ENCODE data around the gene PDE3B. TPM values are rescaled to one million over a fixed set of nuclear protein-coding genes. Genes with fewer than 3 reads are reported as not detected.

The PDE3B gene
- total and polyA plus RNA-seq, 11 donors, result 2.4 to 17.0 (median 10.0) TPM

DNA sequence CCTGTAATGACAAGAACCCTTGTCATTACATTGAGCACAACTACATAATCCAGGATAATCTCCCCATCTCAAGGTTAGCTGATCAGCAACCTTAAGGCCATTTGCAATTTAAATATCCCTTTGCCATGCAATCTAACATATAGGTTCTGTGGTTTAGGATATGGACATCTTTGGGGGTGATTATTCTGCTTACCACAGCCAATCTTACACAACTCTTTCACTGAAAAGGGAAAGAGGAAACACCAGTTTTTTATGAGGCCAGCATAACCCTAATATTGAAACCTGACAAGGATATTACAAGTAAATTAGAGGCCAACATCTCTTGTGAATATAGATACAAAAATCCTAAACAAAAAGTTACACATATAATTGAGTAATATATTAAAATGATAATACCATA is 169.9 kb downstream of the PDE3B start:
- no peak for ATAC-seq
- peaks cover 0 to 6% (median 0%) of the 10 kb centered on the region in 9 donors for H3K36me3 ChIP-seq
- no peak for DNase-seq

DNA sequence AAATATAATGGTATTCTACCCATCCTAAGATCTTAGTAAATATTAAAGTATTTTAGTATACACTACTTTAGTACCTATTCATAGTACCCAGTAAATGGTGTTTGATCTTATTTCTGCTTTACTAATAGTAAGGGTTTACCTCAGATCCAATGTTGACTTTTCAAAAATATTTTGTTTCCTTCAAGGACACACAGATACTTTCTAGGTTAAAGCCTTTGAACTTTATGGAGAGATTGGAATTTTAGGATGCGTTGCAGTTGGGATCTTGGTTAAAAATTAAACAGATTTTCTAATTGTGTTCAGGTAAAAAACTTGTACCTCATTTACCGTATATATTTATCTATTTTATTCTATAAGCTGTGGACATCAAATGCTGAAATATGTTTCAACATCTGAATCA is 175.2 kb downstream of the PDE3B start:
- 96 to 97% (median 96%) methylated on average over 2 of the region's 2 CpGs for WGBS, 4 donors
- no peaks in the 10 kb centered on the region for H3K27me3 ChIP-seq
- TF ChIP-seq, protein P1, sequence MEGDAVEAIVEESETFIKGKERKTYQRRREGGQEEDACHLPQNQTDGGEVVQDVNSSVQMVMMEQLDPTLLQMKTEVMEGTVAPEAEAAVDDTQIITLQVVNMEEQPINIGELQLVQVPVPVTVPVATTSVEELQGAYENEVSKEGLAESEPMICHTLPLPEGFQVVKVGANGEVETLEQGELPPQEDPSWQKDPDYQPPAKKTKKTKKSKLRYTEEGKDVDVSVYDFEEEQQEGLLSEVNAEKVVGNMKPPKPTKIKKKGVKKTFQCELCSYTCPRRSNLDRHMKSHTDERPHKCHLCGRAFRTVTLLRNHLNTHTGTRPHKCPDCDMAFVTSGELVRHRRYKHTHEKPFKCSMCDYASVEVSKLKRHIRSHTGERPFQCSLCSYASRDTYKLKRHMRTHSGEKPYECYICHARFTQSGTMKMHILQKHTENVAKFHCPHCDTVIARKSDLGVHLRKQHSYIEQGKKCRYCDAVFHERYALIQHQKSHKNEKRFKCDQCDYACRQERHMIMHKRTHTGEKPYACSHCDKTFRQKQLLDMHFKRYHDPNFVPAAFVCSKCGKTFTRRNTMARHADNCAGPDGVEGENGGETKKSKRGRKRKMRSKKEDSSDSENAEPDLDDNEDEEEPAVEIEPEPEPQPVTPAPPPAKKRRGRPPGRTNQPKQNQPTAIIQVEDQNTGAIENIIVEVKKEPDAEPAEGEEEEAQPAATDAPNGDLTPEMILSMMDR (IDR thresholded peaks at IDR 0.05), result no peak
- TF ChIP-seq POLR2A (IDR thresholded peaks at IDR 0.05), result no peak
- H3K9me3 ChIP-seq, result no peaks in the 10 kb centered on the region
- no peak overlapping the region for H3K4me3 ChIP-seq
- H3K36me3 ChIP-seq, result no peaks in the 10 kb centered on the region
- no peak overlapping the region for H3K27ac ChIP-seq
- ATAC-seq (no peak), DNase-seq (no peak)
- H3K4me1 ChIP-seq, result no peaks in the 10 kb centered on the region
- intact Hi-C loops (cut with DNase I), result no loop called here

More for the DNA sequence above, 169.9 kb downstream of the PDE3B start:
- no peaks in the 10 kb centered on the region for H3K27me3 ChIP-seq
- no peak overlapping the region for H3K4me3 ChIP-seq
- H3K9me3 ChIP-seq, result no peaks in the 10 kb centered on the region
- no peak overlapping the region for H3K27ac ChIP-seq
- no peaks in the 10 kb centered on the region for H3K4me1 ChIP-seq
- intact Hi-C loops (cut with DNase I), result no loop called here
- no peak for TF ChIP-seq POLR2A (IDR thresholded peaks at IDR 0.05)
- TF ChIP-seq, protein P1 (IDR thresholded peaks at IDR 0.05), result no peak

DNA sequence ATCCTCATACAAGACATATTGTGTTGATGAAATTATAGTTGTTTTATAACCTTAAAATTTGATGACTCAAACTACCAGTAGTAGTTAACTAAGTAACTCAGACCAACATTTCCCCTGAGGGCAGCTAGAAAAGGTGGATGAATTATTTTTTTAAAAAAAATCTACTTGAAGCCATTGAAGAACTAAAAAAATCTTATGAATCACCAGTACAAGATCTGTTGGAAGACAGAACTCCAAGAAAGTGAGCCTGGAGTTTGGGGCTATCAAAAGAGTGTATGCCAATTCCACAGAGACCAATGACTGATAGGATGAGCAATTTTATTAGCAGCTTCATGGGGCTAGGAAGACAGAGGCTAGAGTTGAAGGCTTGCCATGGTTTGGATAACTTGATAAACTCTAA is 176.0 kb downstream of the PDE3B start:
- Histone ChIP-seq H3K4me3 (no peak overlapping the region), H3K36me3 (no peaks in the 10 kb centered on the region), H3K27me3 (no peaks in the 10 kb centered on the region), H3K27ac (no peak overlapping the region), H3K9me3 (no peaks in the 10 kb centered on the region), H3K4me1 (no peaks in the 10 kb centered on the region)
- DNase-seq (no peak), ATAC-seq (no peak)
- TF ChIP-seq, protein P1 (IDR thresholded peaks at IDR 0.05), result no peak
- no peak for TF ChIP-seq POLR2A (IDR thresholded peaks at IDR 0.05)
- intact Hi-C loops (cut with DNase I), result no loop called here

DNA sequence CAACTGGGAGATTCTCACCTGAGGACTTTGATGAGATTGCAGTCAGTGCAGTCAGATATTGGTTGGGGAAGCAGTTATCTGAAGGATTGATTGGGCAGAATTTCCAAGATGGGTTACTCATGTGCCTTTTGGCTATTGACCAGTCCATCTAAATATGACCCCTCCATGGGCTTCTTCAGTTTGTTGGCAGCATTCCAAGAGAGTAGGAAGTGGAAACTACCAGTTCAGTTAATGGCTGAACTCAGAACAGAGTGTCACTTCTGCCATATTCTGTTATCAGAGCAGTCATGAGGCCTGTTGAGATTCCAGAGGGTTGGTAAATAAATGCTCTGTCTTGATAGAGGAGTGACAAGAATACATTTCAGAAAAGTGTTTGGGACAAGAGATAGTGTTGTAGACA is 177.4 kb downstream of the PDE3B start:
- no peaks in the 10 kb centered on the region for H3K27me3 ChIP-seq
- no peak overlapping the region for H3K4me3 ChIP-seq
- no peaks in the 10 kb centered on the region for H3K4me1 ChIP-seq
- no peak overlapping the region for H3K27ac ChIP-seq
- TF ChIP-seq, protein P1 (IDR thresholded peaks at IDR 0.05), result no peak
- no peak for TF ChIP-seq POLR2A (IDR thresholded peaks at IDR 0.05)
- H3K9me3 ChIP-seq, result peaks cover 0 to 7% (median 0%) of the 10 kb centered on the region in 12 donors
- intact Hi-C loops (cut with DNase I), result no loop called here
- DNase-seq (no peak), ATAC-seq (no peak)
- H3K36me3 ChIP-seq, result no peaks in the 10 kb centered on the region

Measured in heart left ventricle (tissue), 16 donors.